SU-DHL-6 (cell line): Measurements from ENCODE around the gene IRF8.

ENCODE experiments used
- H2AFZ ChIP-seq: fragments of 200-600 bp; sonication (generic); 2 replicates; pipeline ENCODE4 v1.6.1; 2014; ENCODE audit warnings: low read depth, mild to moderate bottlenecking, moderate library complexity, mixed read lengths, antibody characterized with exemption, low read length; ENCODE audit not compliant: severe bottlenecking
- H3F3A ChIP-seq: fragments of 200-600 bp; shearing (Covaris generic); 2 replicates; pipeline ENCODE4 v1.6.0; 2016; ENCODE audit warnings: antibody characterized with exemption, mild to moderate bottlenecking; ENCODE audit not compliant: insufficient read depth
- H3K27ac ChIP-seq: fragments of 200-600 bp; sonication (generic); 2 replicates; pipeline ENCODE4 v1.5.1; 2016; ENCODE audit warnings: low read depth, mild to moderate bottlenecking, low read length, moderate library complexity, mixed read lengths
- H3K27me3 ChIP-seq: fragments of 200-600 bp; sonication (generic), shearing (Covaris generic); 2 replicates; pipeline ENCODE4 v1.6.0; 2014; ENCODE audit warnings: mild to moderate bottlenecking, low read length
- H3K36me3 ChIP-seq: fragments of 200-600 bp; sonication (generic); 2 replicates; pipeline ENCODE4 v1.6.1; 2014; ENCODE audit warnings: mild to moderate bottlenecking, low read length, mixed read lengths
- H3K4me2 ChIP-seq: fragments of 300-600, 200-600 bp; shearing (Covaris generic), sonication (generic); 2 replicates; pipeline ENCODE4 v1.6.0; 2014; ENCODE audit warnings: low read length, low read depth, mild to moderate bottlenecking; ENCODE audit not compliant: poor library complexity, severe bottlenecking
- H3K4me3 ChIP-seq: fragments of 200-600 bp; sonication (generic); 2 replicates; pipeline ENCODE4 v1.5.1; 2014; ENCODE audit warnings: antibody characterized with exemption, low read length, mild to moderate bottlenecking, mixed read lengths; ENCODE audit not compliant: insufficient read depth, poor library complexity, severe bottlenecking
- H3K79me2 ChIP-seq: fragments of 200-600 bp; sonication (generic); 2 replicates; pipeline ENCODE4 v1.6.1; 2014; ENCODE audit warnings: mild to moderate bottlenecking, low read length, moderate library complexity; ENCODE audit not compliant: insufficient read depth
- H3K9ac ChIP-seq: fragments of 200-600 bp; sonication (generic); 2 replicates; pipeline ENCODE4 v1.7.0; 2014; ENCODE audit warnings: mild to moderate bottlenecking, low read length
- H3K9me2 ChIP-seq: fragments of 200-600 bp; sonication (generic); replicated peaks from 2 replicates; pipeline ENCODE4 v1.6.1; 2014; ENCODE audit warnings: low read length; ENCODE audit not compliant: insufficient read depth
- H3K9me3 ChIP-seq: fragments of 200-600 bp; sonication (generic); 2 replicates; pipeline ENCODE4 v1.6.1; 2014; ENCODE audit warnings: low read length, mixed read lengths; ENCODE audit not compliant: insufficient read depth
- H4K20me1 ChIP-seq: fragments of 200-600 bp; sonication (generic); 2 replicates; pipeline ENCODE4 v1.6.1; 2014; ENCODE audit warnings: low read depth, mild to moderate bottlenecking, antibody characterized with exemption, low read length, moderate library complexity, mixed read lengths
- CTCF ChIP-seq: fragments of 200-600 bp; sonication (generic); IDR thresholded peaks from one replicate; pipeline ENCODE4 v1.5.1; 2017; ENCODE audit warnings: antibody characterized with exemption, mild to moderate bottlenecking, low read length, moderate library complexity; ENCODE audit not compliant: insufficient read depth, poor library complexity, severe bottlenecking
- EZH2phosphoT487 ChIP-seq: fragments of 200-600 bp; sonication (generic), shearing (Covaris generic); conservative IDR thresholded peaks from 2 replicates; pipeline ENCODE4 v1.6.1; 2018; ENCODE audit warnings: mild to moderate bottlenecking, antibody characterized with exemption, low read length, moderate library complexity, mixed read lengths

Gene IRF8

GRCh38 chr16:85894266-85894665, 4.7 kb upstream of the IRF8 start:
- no peak overlapping the region for H3K27ac ChIP-seq
- no peak overlapping the region for H2AFZ ChIP-seq
- H3K9me2 ChIP-seq = no peaks in the 10 kb centered on the region
- H3K79me2 ChIP-seq = peaks cover 11% of the 10 kb centered on the region
- no peak overlapping the region for H3K4me2 ChIP-seq
- H3K27me3 ChIP-seq = no peaks in the 10 kb centered on the region
- H3F3A ChIP-seq = peaks cover 12% of the 10 kb centered on the region
- H3K4me3 ChIP-seq = no peak overlapping the region
- peaks cover under 1% of the 10 kb centered on the region; the same call in 1 of the 2 replicates for H3K36me3 ChIP-seq
- no peaks in the 10 kb centered on the region for H4K20me1 ChIP-seq
- H3K9ac ChIP-seq = no peak overlapping the region
- no peaks in the 10 kb centered on the region for H3K9me3 ChIP-seq
- TF ChIP-seq EZH2phosphoT487 = no peak
- peak; percentile 49 for TF ChIP-seq CTCF

GRCh38 chr16:85897382-85897781, 1.6 kb upstream of the IRF8 start:
- Histone ChIP-seq H3K9me3 (no peaks in the 10 kb centered on the region), H3K36me3 (peaks cover 24% of the 10 kb centered on the region), H3K4me2 (peak overlapping the region; percentile 87), H3K4me3 (no peak overlapping the region), H3K79me2 (peaks cover 42% of the 10 kb centered on the region), H4K20me1 (peaks cover 5% of the 10 kb centered on the region; the same call in 1 of the 2 replicates), H3F3A (peaks cover 43% of the 10 kb centered on the region), H3K27ac (no peak overlapping the region), H3K9ac (no peak overlapping the region), H2AFZ (no peak overlapping the region), H3K9me2 (no peaks in the 10 kb centered on the region), H3K27me3 (no peaks in the 10 kb centered on the region)
- no peak for TF ChIP-seq CTCF
- no peak for TF ChIP-seq EZH2phosphoT487

GRCh38 chr16:85899444-85899843, 482 bp downstream of the IRF8 start:
- Histone ChIP-seq H4K20me1 (peaks cover 5% of the 10 kb centered on the region; the same call in 1 of the 2 replicates), H3K9ac (peak overlapping the region; percentile 85), H3K27me3 (no peaks in the 10 kb centered on the region), H3K9me2 (no peaks in the 10 kb centered on the region), H3K4me3 (peak overlapping the region; percentile 89), H3K36me3 (peaks cover 35% of the 10 kb centered on the region), H2AFZ (no peak overlapping the region), H3F3A (peaks cover 62% of the 10 kb centered on the region), H3K4me2 (peak overlapping the region; percentile 93), H3K9me3 (no peaks in the 10 kb centered on the region), H3K27ac (peak overlapping the region; percentile 98), H3K79me2 (peaks cover 62% of the 10 kb centered on the region)
- TF ChIP-seq CTCF (no peak), EZH2phosphoT487 (no peak)
